Esophagus muscularis mucosa (tissue), 4 donors: ENCODE results near the gene WNT16.

Experiments used
- CTCF ChIP-seq, 3 experiments: fragments of 200-600 bp in 2 of 3; fragments of 450-650 bp in 1 of 3; sonication (generic) in 2 of 3; IDR thresholded peaks; one replicate each; pipeline ENCODE4 v1.5.1; 2017 to 2019; ENCODE audit warnings: antibody characterized with exemption in 3 of 3, mild to moderate bottlenecking in 2 of 3, moderate library complexity in 1 of 3
- EP300 ChIP-seq: sonication (generic); formaldehyde crosslinking; IDR thresholded peaks from one replicate; pipeline ENCODE4 v1.6.1; 2017; ENCODE audit warnings: antibody characterized with exemption
- POLR2A ChIP-seq: fragments of 450-650 bp; IDR thresholded peaks from one replicate; pipeline ENCODE4 v1.6.1; 2017; ENCODE audit warnings: antibody characterized with exemption, moderate library complexity, mild to moderate bottlenecking, low read depth
- POLR2AphosphoS5 ChIP-seq, 2 donors: sonication (generic); formaldehyde crosslinking; IDR thresholded peaks; one replicate each; pipeline ENCODE4 v1.6.1; 2017; ENCODE audit warnings: antibody characterized with exemption in 2 of 2

- TF ChIP-seq POLR2AphosphoS5 (IDR thresholded peaks at IDR 0.05) (no peak), CTCF (IDR thresholded peaks at IDR 0.05) (no peak), POLR2A (no peak), EP300 (no peak)
Observed at GRCh38 chr7:121327671-121328070, 1.1 kb upstream of the WNT16 start.
